SK-N-SH (cell line): ENCODE results near the gene DNAJB7. TPM values are rescaled to one million over a fixed set of nuclear protein-coding genes. Genes with fewer than 3 reads are reported as not detected.
A peak's percentile ranks its signal among the peaks of the same experiment; 100 is the strongest.

Source experiments
- CTCF ChIA-PET: fragments of 300-600, 350-600 bp; formaldehyde crosslinking; extraction: SDS; loops from one replicate; lab custom pipeline; 2021; lab: Yijun Ruan, JAX
- POLR2A ChIA-PET: fragments of 350-600 bp; sonication (Branson Sonifier 250); formaldehyde crosslinking; extraction: SDS; loops from one replicate; lab custom pipeline; 2020; ENCODE audit warnings: antibody characterized with exemption, inconsistent platforms; lab: Yijun Ruan, JAX
- DNase-seq: peaks from one replicate; pipeline ENCODE4 v3.0.0; 2012
- H2AFZ ChIP-seq: fragments of 200-600 bp; sonication (generic); 2 replicates; pipeline ENCODE4 v1.8.1; 2016; ENCODE audit warnings: antibody characterized with exemption, mild to moderate bottlenecking, low read depth
- H3F3A ChIP-seq: fragments of 200-600 bp; sonication (generic); replicated peaks from 2 replicates; pipeline ENCODE3; 2016; ENCODE audit warnings: antibody characterized with exemption, mild to moderate bottlenecking; ENCODE audit not compliant: insufficient read depth
- H3K27ac ChIP-seq, 2 experiments: fragments of 200-500 bp in 1 of 2; fragments of 200-600 bp in 1 of 2; sonication (Bioruptor generic) in 1 of 2; sonication (generic), shearing (Covaris generic) in 1 of 2; 2 replicates each; pipeline versions ENCODE4 v1.5.1 to v1.6.1; 2014 to 2016; ENCODE audit warnings: low read depth in 2 of 2, inconsistent platforms in 1 of 2, low read length in 1 of 2, mild to moderate bottlenecking in 1 of 2, mixed read lengths in 1 of 2
- H3K27me3 ChIP-seq: fragments of 200-600 bp; sonication (generic), shearing (Covaris generic); 2 replicates; pipeline ENCODE4 v1.6.1; 2016; ENCODE audit warnings: mixed run types; ENCODE audit not compliant: insufficient read depth
- H3K36me3 ChIP-seq, 2 experiments: fragments of 200-500 bp in 1 of 2; fragments of 200-600 bp in 1 of 2; sonication (Bioruptor generic) in 1 of 2; sonication (generic) in 1 of 2; replicated peaks in 1 of 2; 2 replicates each; pipeline versions ENCODE3 to v1.5.1; 2014 to 2016; ENCODE audit warnings: low read length in 1 of 2, mild to moderate bottlenecking in 1 of 2; ENCODE audit not compliant: insufficient read depth in 2 of 2, control insufficient read depth in 1 of 2
- H3K4me1 ChIP-seq, 2 experiments: fragments of 200-500 bp in 1 of 2; fragments of 200-600 bp in 1 of 2; sonication (Bioruptor generic) in 1 of 2; sonication (generic), shearing (Covaris generic) in 1 of 2; 2 replicates each; pipeline versions ENCODE4 v1.5.1 to v1.6.1; 2014 to 2016; ENCODE audit warnings: low read depth in 1 of 2, low read length in 1 of 2, mixed run types in 1 of 2; ENCODE audit not compliant: insufficient read depth in 2 of 2, control insufficient read depth in 1 of 2
- H3K4me2 ChIP-seq: fragments of 200-600 bp; sonication (generic), shearing (Covaris generic); 2 replicates; pipeline ENCODE4 v1.6.1; 2017; ENCODE audit warnings: mixed run types
- H3K4me3 ChIP-seq, 2 experiments: fragments of 200-500 bp in 1 of 2; fragments of 200-600 bp in 1 of 2; sonication (Bioruptor generic) in 1 of 2; sonication (generic), shearing (Covaris generic) in 1 of 2; 2 replicates each; pipeline versions ENCODE4 v1.5.1 to v1.8.1; 2014 to 2016; ENCODE audit warnings: low read depth in 2 of 2, inconsistent platforms in 1 of 2, low read length in 1 of 2, mild to moderate bottlenecking in 1 of 2, mixed read lengths in 1 of 2, moderate library complexity in 1 of 2
- H3K79me2 ChIP-seq: fragments of 200-600 bp; sonication (generic); 2 replicates; pipeline ENCODE4 v1.8.1; 2017; ENCODE audit warnings: mild to moderate bottlenecking; ENCODE audit not compliant: insufficient read depth
- H3K9ac ChIP-seq: fragments of 200-600 bp; sonication (generic); 2 replicates; pipeline ENCODE4 v1.6.1; 2017; ENCODE audit warnings: mixed run types
- H3K9me2 ChIP-seq: fragments of 200-600 bp; sonication (generic); 2 replicates; pipeline ENCODE4 v1.6.1; 2017; ENCODE audit warnings: mixed run types
- H3K9me3 ChIP-seq: fragments of 200-600 bp; sonication (generic); 2 replicates; pipeline ENCODE4 v1.6.1; 2017; ENCODE audit warnings: mixed run types, mild to moderate bottlenecking, moderate library complexity
- H4K20me1 ChIP-seq: fragments of 200-600 bp; sonication (generic); 2 replicates; pipeline ENCODE4 v1.6.1; 2017; ENCODE audit warnings: mild to moderate bottlenecking, mixed run types; ENCODE audit not compliant: insufficient read depth
- CTCF ChIP-seq: fragments of 200-600 bp; sonication (generic); IDR thresholded peaks from 2 replicates; pipeline ENCODE4 v1.6.1; 2017; ENCODE audit warnings: antibody characterized with exemption, mild to moderate bottlenecking, moderate library complexity
- ELF1 ChIP-seq: IDR thresholded peaks from 2 replicates; pipeline ENCODE4 v1.4.0; 2012
- EP300 ChIP-seq, 2 experiments: IDR thresholded peaks; 2 replicates each; pipeline versions ENCODE4 v1.4.0 to v1.6.1; 2012; ENCODE audit warnings: borderline replicate concordance in 1 of 2, low read depth in 1 of 2, low read length in 1 of 2
- GABPA ChIP-seq: IDR thresholded peaks from 2 replicates; pipeline ENCODE4 v1.4.0; 2012; ENCODE audit warnings: low read depth, mild to moderate bottlenecking
- JUND ChIP-seq: IDR thresholded peaks from 2 replicates; pipeline ENCODE4 v1.4.0; 2012
- MAX ChIP-seq: IDR thresholded peaks from 2 replicates; pipeline ENCODE4 v1.4.0; 2012; ENCODE audit warnings: low read depth
- NRF1 ChIP-seq: IDR thresholded peaks from 2 replicates; pipeline ENCODE4 v1.6.1; 2012; ENCODE audit warnings: low read depth, mild to moderate bottlenecking, low read length
- PBX3 ChIP-seq: IDR thresholded peaks from 2 replicates; pipeline ENCODE4; 2012
- SIN3A ChIP-seq: IDR thresholded peaks from 2 replicates; pipeline ENCODE4 v1.6.1; 2012; ENCODE audit warnings: low read depth, mild to moderate bottlenecking, low read length, moderate library complexity, borderline replicate concordance
- TAF1 ChIP-seq: IDR thresholded peaks from 2 replicates; pipeline ENCODE4 v1.6.1; 2012; ENCODE audit warnings: low read depth, mild to moderate bottlenecking, low read length, moderate library complexity, borderline replicate concordance
- USF1 ChIP-seq: IDR thresholded peaks from 2 replicates; pipeline ENCODE4 v1.4.0; 2012; ENCODE audit warnings: low read depth, borderline replicate concordance
- USF2 ChIP-seq: fragments of 150-350 bp; IDR thresholded peaks from 2 replicates; pipeline ENCODE4 v1.6.1; 2017; ENCODE audit warnings: antibody characterized with exemption, low read length, low read depth, borderline replicate concordance
- WGBS: methylation state at CpG from one replicate; pipeline ENCODE4 v1.1.6; 2017; ENCODE audit warnings: low lambda C conversion rate; 5-methylcytosine and 5-hydroxymethylcytosine counted together
- polyA plus RNA-seq, 3 experiments: library from polyadenylated mRNA; depleted of rRNA; stranded (reverse); fragments of >200 nt; gene quantifications; 2 replicates each; pipeline ENCODE4 v1.2.3, GENCODE V29; 2012

Gene DNAJB7
- polyA plus RNA-seq, 1 of the 3 experiments (the other 2 are of a cell fraction): not detected

GRCh38 chr22:40856513-40857308 lies 5.2 kb downstream of the DNAJB7 start, which contains the start of the genes ST13 and XPNPEP3:
ST13 (minus strand) TSS chr22:40856639; CDS start chr22:40856540, 99 bp downstream.
XPNPEP3 (plus strand) TSS chr22:40857148; CDS start chr22:40857182, 34 bp downstream.
- Histone ChIP-seq H3K27ac (peak within 1 kb of the TSS; percentile 93 to 95), H3K4me2 (peak within 1 kb of the TSS; percentile 83), H2AFZ (peak within 1 kb of the TSS; percentile 66; the same call in 1 of the 2 replicates), H3K9me2 (no peaks in the 10 kb centered on the region), H3K27me3 (no peaks in the 10 kb centered on the region), H3K4me1 (peaks cover 0 to 9% of the 10 kb centered on the region in 2 experiments; a peak in 3 of 4 replicates), H3F3A (no peaks in the 10 kb centered on the region), H3K4me3 (peak within 1 kb of the TSS; percentile 76 to 77), H3K79me2 (peaks cover 91% of the 10 kb centered on the region), H3K9me3 (no peaks in the 10 kb centered on the region), H4K20me1 (peaks cover 32% of the 10 kb centered on the region; the same call in 1 of the 2 replicates), H3K36me3 (peaks cover 0 to 8% of the 10 kb centered on the region in 2 experiments), H3K9ac (peak within 1 kb of the TSS; percentile 95)
- POLR2A ChIA-PET: interaction anchor here (0.6 to 0.7 kb wide), 2 partner anchors 42 to 205 kb away, joined by 3 read pairs; no protein-coding TSS in a partner anchor
- CTCF ChIA-PET: interaction anchor here (1.8 kb wide), 1 partner anchor 66 kb away, joined by 6 read pairs; no protein-coding TSS in a partner anchor
- peak; percentile 87 for DNase-seq
- WGBS: 0% methylated on average over 20 of the region's 63 CpGs
- TF ChIP-seq SIN3A (no peak), GABPA (peak; percentile 85), USF1 (peak; percentile 83), CTCF (peak; percentile 37), EP300 (IDR thresholded peaks at IDR 0.05; ENCODE audit: borderline replicate concordance in 1 of 2, low read depth in 1 of 2, low read length in 1 of 2) (peak in 1 of 2 experiments; percentile 27; a peak in 2 of 4 replicates), JUND (no peak), PBX3 (no peak), ELF1 (peak; percentile 35; the same call in 1 of the 2 replicates), NRF1 (peak; percentile 37; the same call in 1 of the 2 replicates), MAX (peak; percentile 35), TAF1 (peak; percentile 20; the same call in 1 of the 2 replicates), USF2 (no peak)
